Osteocyte (in vitro differentiated cells): ENCODE measurements around the gene IPO13. TPM values are rescaled to one million over a fixed set of nuclear protein-coding genes. Genes with fewer than 3 reads are reported as not detected.
A peak's percentile ranks its signal among the peaks of the same experiment; 100 is the strongest.

Source experiments
- DNase-seq: peaks from one replicate; pipeline ENCODE4 v3.0.0; 2021; ENCODE audit warnings: mixed read lengths; ENCODE audit not compliant: unreplicated experiment; ENCODE audit errors: extremely low spot score
- H3K27ac Mint-ChIP-seq: one replicate; pipeline ENCODE4 v1.8.0; 2021; ENCODE audit warnings: mild to moderate bottlenecking, mixed read lengths; ENCODE audit not compliant: unreplicated experiment
- H3K27me3 Mint-ChIP-seq: one replicate; pipeline ENCODE4 v1.8.0; 2021; ENCODE audit warnings: mixed read lengths; ENCODE audit not compliant: unreplicated experiment
- H3K36me3 Mint-ChIP-seq: one replicate; pipeline ENCODE4 v1.8.0; 2021; ENCODE audit warnings: mixed read lengths; ENCODE audit not compliant: unreplicated experiment
- H3K4me1 Mint-ChIP-seq: one replicate; pipeline ENCODE4 v1.8.0; 2021; ENCODE audit warnings: mixed read lengths; ENCODE audit not compliant: unreplicated experiment
- H3K4me3 Mint-ChIP-seq: one replicate; pipeline ENCODE4 v1.8.0; 2021; ENCODE audit warnings: mild to moderate bottlenecking, moderate library complexity, mixed read lengths; ENCODE audit not compliant: unreplicated experiment
- H3K9me3 Mint-ChIP-seq: one replicate; pipeline ENCODE4 v1.8.0; 2021; ENCODE audit warnings: mixed read lengths; ENCODE audit not compliant: unreplicated experiment
- CTCF ChIP-seq: fragments of 200-600 bp; sonication (generic); IDR thresholded peaks from 2 replicates; pipeline ENCODE4 v1.5.0; 2021; ENCODE audit warnings: antibody characterized with exemption, mild to moderate bottlenecking, moderate library complexity
- total RNA-seq: library from RNA; stranded (reverse); gene quantifications from 2 replicates; pipeline ENCODE4 v1.2.1, GENCODE V29; 2021

The IPO13 gene
- total RNA-seq, 1 donor from 2014 or later, result 40.8 TPM

DNA sequence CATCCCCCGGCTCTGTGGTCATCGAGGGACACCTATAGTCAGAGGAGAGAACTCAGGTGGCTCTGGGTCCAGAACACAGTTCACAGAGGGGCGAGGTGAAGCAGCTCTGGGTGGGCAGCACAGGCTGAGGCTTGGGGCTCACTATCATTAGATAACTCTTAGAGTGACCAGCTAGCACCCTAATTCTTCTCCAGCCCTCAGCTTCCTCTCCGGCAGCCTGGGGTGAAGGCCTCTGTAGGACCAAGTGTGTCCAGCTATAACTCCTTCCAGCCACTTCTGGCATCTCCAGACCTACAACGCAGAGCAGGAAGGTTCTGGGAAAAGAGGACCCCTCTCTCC, 11.8 kb upstream of the IPO13 start:
- TF ChIP-seq CTCF, result peak; percentile 11
- Mint-ChIP-seq H3K4me1 (peaks cover 22% of the 10 kb centered on the region), H3K4me3 (peak overlapping the region; percentile 45), H3K9me3 (no peaks in the 10 kb centered on the region), H3K27ac (no peak overlapping the region), H3K27me3 (peaks cover 3% of the 10 kb centered on the region), H3K36me3 (no peaks in the 10 kb centered on the region)
- DNase-seq, result no peak

DNA sequence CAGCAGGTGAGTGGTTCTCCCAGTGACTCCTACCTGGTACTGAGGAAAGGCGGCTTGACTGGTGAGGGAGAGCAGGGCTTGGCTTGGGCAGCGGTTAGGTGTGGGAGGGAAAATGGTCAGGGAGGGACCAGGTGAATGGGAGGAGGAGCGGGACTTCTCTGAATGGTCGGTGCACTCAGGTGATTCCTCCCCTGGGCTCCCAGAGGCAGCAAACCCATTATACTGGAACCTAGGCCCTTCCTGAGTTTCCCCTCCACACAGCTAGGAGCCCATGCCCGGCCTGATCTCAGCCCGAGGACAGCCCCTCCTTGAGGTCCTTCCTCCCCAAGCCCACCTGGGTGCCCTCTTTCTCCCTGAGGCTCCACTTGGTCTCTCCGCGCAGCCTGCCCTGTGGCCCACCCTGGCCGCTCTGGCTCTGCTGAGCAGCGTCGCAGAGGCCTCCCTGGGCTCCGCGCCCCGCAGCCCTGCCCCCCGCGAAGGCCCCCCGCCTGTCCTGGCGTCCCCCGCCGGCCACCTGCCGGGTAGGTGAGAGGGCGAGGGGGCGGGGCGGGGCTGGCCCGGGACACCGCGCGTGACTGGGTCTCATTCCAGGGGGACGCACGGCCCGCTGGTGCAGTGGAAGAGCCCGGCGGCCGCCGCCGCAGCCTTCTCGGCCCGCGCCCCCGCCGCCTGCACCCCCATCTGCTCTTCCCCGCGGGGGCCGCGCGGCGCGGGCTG, 10.9 kb upstream of the IPO13 start:
- H3K27ac Mint-ChIP-seq, result no peak overlapping the region
- DNase-seq, result no peak
- no peaks in the 10 kb centered on the region for H3K36me3 Mint-ChIP-seq
- peaks cover 3% of the 10 kb centered on the region for H3K27me3 Mint-ChIP-seq
- TF ChIP-seq CTCF, result no peak
- H3K4me3 Mint-ChIP-seq, result no peak overlapping the region
- H3K4me1 Mint-ChIP-seq, result peaks cover 22% of the 10 kb centered on the region
- no peaks in the 10 kb centered on the region for H3K9me3 Mint-ChIP-seq

DNA sequence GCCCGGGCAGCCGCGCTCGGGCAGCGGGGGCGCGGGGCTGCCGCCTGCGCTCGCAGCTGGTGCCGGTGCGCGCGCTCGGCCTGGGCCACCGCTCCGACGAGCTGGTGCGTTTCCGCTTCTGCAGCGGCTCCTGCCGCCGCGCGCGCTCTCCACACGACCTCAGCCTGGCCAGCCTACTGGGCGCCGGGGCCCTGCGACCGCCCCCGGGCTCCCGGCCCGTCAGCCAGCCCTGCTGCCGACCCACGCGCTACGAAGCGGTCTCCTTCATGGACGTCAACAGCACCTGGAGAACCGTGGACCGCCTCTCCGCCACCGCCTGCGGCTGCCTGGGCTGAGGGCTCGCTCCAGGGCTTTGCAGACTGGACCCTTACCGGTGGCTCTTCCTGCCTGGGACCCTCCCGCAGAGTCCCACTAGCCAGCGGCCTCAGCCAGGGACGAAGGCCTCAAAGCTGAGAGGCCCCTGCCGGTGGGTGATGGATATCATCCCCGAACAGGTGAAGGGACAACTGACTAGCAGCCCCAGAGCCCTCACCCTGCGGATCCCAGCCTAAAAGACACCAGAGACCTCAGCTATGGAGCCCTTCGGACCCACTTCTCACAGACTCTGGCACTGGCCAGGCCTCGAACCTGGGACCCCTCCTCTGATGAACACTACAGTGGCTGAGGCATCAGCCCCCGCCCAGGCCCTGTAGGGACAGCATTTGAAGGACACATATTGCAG, 10.2 kb upstream of the IPO13 start:
- peaks cover 20% of the 10 kb centered on the region for H3K4me1 Mint-ChIP-seq
- H3K4me3 Mint-ChIP-seq, result peak overlapping the region; percentile 66
- H3K9me3 Mint-ChIP-seq, result no peaks in the 10 kb centered on the region
- no peaks in the 10 kb centered on the region for H3K36me3 Mint-ChIP-seq
- no peak overlapping the region for H3K27ac Mint-ChIP-seq
- H3K27me3 Mint-ChIP-seq, result peaks cover 3% of the 10 kb centered on the region
- DNase-seq, result no peak
- TF ChIP-seq CTCF, result no peak

DNA sequence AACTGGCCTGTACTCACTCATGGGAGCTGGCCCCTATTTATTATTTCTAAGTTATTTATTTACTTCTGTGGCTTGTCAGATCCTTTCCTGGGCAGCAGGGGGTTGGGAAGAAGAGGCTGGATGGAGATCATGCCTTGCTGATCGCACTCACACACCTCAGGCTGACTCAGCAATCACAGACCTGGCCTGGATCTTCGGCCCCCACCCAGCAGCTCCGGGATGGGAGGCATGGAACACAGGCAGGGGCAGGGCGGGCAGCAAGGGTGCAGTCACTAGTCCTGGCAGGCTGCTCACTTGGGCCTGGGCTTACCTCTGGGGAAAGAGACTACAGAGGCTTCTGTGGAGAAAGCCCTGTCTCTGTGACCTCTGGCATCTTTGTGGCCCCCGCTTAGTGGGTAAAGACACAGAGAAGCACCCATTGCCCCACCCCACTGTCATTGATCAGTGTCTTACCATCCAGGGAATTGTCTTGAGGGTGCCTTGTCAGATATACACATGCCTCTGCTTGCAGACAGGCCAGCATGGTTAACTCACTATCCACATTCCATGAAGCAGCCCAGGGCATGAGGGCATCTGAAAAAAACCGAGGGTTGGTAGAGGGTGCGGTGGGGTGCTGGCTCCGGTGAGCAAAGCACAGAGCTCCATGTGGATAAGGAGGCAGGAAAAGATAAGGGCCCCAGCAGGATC, 9.4 kb upstream of the IPO13 start:
- Mint-ChIP-seq H3K27me3 (peaks cover 3% of the 10 kb centered on the region), H3K4me3 (no peak overlapping the region), H3K9me3 (no peaks in the 10 kb centered on the region), H3K36me3 (no peaks in the 10 kb centered on the region), H3K4me1 (peaks cover 20% of the 10 kb centered on the region), H3K27ac (no peak overlapping the region)
- TF ChIP-seq CTCF, result no peak
- DNase-seq, result no peak

- Mint-ChIP-seq H3K4me1 (peaks cover 10% of the 10 kb centered on the region), H3K27me3 (peaks cover 3% of the 10 kb centered on the region), H3K9me3 (no peaks in the 10 kb centered on the region), H3K4me3 (no peak overlapping the region), H3K36me3 (no peaks in the 10 kb centered on the region), H3K27ac (no peak overlapping the region)
- no peak for TF ChIP-seq CTCF
- DNase-seq, result no peak
Measured at GRCh38 chr1:43938383-43938782, 8.4 kb upstream of the IPO13 start.
